Daoy (cell line): ENCODE measurements around the gene TAOK2. TPM values are rescaled to one million over a fixed set of nuclear protein-coding genes. Genes with fewer than 3 reads are reported as not detected.

Source experiments
- DNase-seq: peaks from one replicate; pipeline ENCODE4 v3.0.0-alpha.2; 2015; ENCODE audit warnings: low read depth
- total RNA-seq: library from RNA; depleted of rRNA; stranded (reverse); fragments of >200 nt; shearing (Covaris generic); gene quantifications from 2 replicates; pipeline ENCODE4 v1.2.3, GENCODE V29; 2014

TAOK2 gene
- total RNA-seq, 1 experiment from 2014 or later: 26.5 TPM

DNA sequence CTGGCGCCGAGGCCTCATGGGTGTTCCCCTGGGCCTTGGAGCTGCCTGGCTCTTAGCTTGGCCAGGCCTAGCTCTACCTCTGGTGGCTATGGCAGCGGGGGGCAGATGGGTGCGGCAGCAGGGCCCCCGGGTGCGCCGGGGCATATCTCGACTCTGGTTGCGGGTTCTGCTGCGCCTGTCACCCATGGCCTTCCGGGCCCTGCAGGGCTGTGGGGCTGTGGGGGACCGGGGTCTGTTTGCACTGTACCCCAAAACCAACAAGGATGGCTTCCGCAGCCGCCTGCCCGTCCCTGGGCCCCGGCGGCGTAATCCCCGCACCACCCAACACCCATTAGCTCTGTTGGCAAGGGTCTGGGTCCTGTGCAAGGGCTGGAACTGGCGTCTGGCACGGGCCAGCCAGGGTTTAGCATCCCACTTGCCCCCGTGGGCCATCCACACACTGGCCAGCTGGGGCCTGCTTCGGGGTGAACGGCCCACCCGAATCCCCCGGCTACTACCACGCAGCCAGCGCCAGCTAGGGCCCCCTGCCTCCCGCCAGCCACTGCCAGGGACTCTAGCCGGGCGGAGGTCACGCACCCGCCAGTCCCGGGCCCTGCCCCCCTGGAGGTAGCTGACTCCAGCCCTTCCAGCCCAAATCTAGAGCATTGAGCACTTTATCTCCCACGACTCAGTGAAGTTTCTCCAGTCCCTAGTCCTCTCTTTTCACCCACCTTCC is 13.9 kb downstream of the TAOK2 start:
- DNase-seq: no peak

GRCh38 chr16:29988346-29989075 is 14.8 kb downstream of the TAOK2 start:
- DNase-seq: no peak

- no peak for DNase-seq
Measured at GRCh38 chr16:29989111-29989858, 15.6 kb downstream of the TAOK2 start.

DNA sequence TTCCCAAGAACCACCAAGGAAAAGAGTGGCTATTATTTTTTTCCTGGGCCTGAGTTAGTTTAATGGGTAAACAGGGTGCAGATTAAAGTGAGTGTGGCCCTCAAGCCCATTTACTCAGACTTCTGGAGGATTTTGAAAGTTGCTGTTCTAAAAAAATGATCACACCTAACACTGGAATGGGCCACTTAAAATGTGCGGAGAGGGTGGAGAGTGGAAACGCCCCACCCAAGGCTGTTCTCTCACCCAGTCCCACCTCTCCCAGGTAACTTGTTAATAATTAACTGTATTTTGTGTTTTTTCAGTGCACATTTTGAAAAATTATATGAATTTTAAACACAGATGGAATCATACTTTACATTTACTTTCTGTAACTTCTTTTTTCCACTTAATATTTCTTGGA is 16.4 kb downstream of the TAOK2 start:
- no peak for DNase-seq

- no peak for DNase-seq
Measured at GRCh38 chr16:29990883-29991570, 17.4 kb downstream of the TAOK2 start.

- no peak for DNase-seq
Measured at GRCh38 chr16:29991571-29991904, 17.9 kb downstream of the TAOK2 start.

- no peak for DNase-seq
Measured at GRCh38 chr16:29992344-29992967, 18.8 kb downstream of the TAOK2 start.

- no peak for DNase-seq
Measured at GRCh38 chr16:29993191-29993902, 19.7 kb downstream of the TAOK2 start.

DNA sequence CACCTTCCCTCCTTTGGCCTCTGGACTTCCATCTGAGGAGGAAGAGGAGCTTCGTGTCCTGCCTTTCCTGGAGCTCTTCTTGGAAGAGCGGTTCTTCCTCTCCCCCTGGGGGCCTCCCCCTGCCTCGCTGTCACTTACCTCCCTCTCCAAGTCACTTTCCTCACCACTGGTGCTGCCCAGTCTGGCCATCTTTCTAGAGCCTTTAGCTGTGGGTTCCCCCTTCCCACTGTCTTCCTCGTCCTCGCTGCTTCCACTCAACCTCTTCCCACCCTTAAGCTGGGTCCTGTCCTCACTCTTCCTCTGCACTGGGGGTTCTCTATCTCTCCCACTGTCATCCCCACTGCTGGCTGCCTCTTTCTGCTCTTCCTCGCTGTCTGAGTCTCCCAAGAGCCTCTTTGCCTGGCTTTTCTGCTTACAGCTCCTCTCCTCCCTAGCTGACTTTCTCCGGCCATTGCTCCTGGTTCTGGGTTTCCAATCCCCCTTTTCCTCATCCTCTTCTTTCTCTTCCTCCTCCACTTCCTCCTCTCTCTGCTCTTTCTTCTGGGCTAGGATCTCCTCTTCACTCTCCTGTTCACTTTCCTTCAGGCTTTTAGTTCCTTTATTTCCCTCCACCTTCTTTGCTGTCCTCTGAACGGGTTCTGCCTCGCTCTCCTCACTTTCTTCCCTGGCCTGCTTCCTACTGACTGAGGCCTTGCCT is 20.4 kb downstream of the TAOK2 start:
- no peak for DNase-seq

- DNase-seq: peak; percentile 69
Measured at GRCh38 chr16:29994600-29995323, 21.1 kb downstream of the TAOK2 start.

- peak; percentile 86 for DNase-seq
Measured at GRCh38 chr16:29995324-29995910, 21.7 kb downstream of the TAOK2 start, which contains the start of gene HIRIP3. Gene HIRIP3, minus strand, starts transcription at chr16:29995617. Its CDS starts 12 bp downstream, at chr16:29995605.

GRCh38 chr16:29995911-29996765 is 22.5 kb downstream of the TAOK2 start, which contains the start of gene INO80E:
Gene INO80E, plus strand, starts transcription at chr16:29996241. Its CDS starts 70 bp downstream, at chr16:29996311.
- DNase-seq: peak; percentile 97

DNA sequence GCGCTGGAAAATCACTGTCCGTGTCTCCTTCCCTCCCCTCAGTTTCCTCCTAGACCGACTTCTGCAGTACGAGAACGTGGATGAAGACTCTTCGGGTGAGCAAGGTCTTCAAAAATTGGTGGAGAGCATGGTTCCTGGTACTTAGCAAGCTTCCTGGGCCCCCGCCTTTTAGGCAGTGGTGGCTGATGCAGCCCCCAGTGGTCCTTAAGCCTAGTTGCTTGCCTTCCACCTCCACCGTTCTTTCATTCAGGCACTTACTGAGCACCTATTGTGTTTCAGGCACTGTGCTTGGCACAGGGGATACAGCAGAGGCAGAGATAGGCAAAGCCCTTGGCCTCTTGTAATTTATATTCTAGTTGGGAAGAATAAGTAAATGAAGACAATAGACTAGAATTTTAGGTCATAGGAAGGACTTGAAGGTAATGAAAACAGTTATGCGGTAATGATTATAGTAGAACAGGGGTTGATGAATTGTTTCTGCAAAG is 23.1 kb downstream of the TAOK2 start:
- DNase-seq: no peak

GRCh38 chr16:29999605-30000004 is 25.9 kb downstream of the TAOK2 start:
- no peak for DNase-seq

DNA sequence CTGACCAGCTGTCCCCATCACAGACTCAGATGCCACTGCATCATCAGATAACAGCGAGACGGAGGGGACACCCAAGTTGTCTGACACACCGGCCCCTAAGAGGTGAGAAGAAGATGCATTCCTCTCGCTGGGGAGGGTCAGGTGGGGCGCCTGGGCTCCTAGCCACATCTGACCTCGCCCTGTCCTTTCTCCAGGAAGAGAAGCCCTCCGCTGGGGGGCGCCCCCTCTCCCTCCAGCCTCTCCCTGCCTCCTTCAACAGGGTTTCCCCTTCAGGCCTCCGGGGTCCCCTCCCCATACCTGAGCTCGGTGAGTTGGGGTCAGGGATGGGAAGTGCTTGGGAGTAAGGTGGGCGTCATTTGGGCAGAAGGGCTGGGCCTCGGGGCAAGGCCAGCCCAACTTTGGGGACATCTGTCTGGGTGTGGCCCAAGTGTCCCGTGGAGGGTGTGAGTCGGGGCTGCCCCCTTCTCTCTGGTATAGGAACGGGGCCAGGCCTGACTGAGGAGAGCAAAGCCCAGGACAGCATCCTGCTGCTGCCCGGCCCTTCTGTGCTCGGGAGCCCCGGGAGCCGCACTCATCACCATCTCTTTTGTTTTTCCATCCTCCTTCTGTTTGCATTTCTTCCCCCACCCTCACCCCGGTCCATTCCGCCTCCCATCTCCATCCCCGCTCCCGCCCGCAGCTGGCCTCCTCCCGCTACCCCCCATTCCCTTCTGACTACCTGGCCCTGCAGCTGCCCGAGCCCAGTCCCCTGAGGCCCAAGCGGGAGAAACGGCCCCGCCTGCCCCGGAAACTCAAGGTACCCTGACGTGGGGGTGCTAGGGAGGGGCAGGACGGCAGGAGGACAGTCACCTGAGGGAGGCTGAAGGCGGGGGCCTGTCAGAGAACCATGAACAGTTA is 27.3 kb downstream of the TAOK2 start:
- no peak for DNase-seq

- no peak for DNase-seq
Measured at GRCh38 chr16:30002614-30003346, 29.1 kb downstream of the TAOK2 start.
